NOMO-1 (cell line): Measurements from ENCODE around the gene TGM2.
A peak's percentile ranks its signal among the peaks of the same experiment; 100 is the strongest.

ENCODE experiments used
- DNase-seq, 2 experiments: peaks; one replicate each; lab custom pipeline; 2025; ENCODE audit not compliant: unreplicated experiment in 2 of 2; lab: John Stamatoyannopoulos, UW

The TGM2 gene

GRCh38 chr20:38162878-38163875, 1.9 kb downstream of the TGM2 start:
- no peak for DNase-seq

GRCh38 chr20:38162149-38162548, 2.9 kb downstream of the TGM2 start:
- no peak for DNase-seq

GRCh38 chr20:38161412-38161774, 3.7 kb downstream of the TGM2 start:
- DNase-seq: no peak

GRCh38 chr20:38159957-38160756, 4.9 kb downstream of the TGM2 start:
- DNase-seq: no peak

GRCh38 chr20:38159566-38159956, 5.5 kb downstream of the TGM2 start:
- DNase-seq: no peak

- DNase-seq: no peak
Observed at GRCh38 chr20:38158701-38159351, 6.2 kb downstream of the TGM2 start.

GRCh38 chr20:38157635-38158495, 7.2 kb downstream of the TGM2 start:
- DNase-seq: no peak

GRCh38 chr20:38156888-38157634, 8.0 kb downstream of the TGM2 start:
- no peak for DNase-seq

GRCh38 chr20:38156280-38156679, 8.8 kb downstream of the TGM2 start:
- no peak for DNase-seq

- DNase-seq: no peak
Observed at GRCh38 chr20:38155811-38156210, 9.3 kb downstream of the TGM2 start.

- DNase-seq: no peak
Observed at GRCh38 chr20:38153401-38153800, 11.7 kb downstream of the TGM2 start.

- peak; percentile 25 to 60 for DNase-seq
Observed at GRCh38 chr20:38152621-38153221, 12.3 kb downstream of the TGM2 start.

GRCh38 chr20:38152175-38152620, 12.9 kb downstream of the TGM2 start:
- DNase-seq: peak; percentile 31 to 63

- DNase-seq: no peak
Observed at GRCh38 chr20:38151455-38151854, 13.6 kb downstream of the TGM2 start.

- DNase-seq: no peak
Observed at GRCh38 chr20:38150335-38151170, 14.5 kb downstream of the TGM2 start.

GRCh38 chr20:38148328-38149102, 16.6 kb downstream of the TGM2 start:
- DNase-seq: no peak

GRCh38 chr20:38147751-38148150, 17.3 kb downstream of the TGM2 start:
- no peak for DNase-seq
